ENCODE measurements around the gene UBR4.

The UBR4 gene

GRCh38 chr1:19112891-19113696, 97.0 kb downstream of the UBR4 start:
- no peak for TF ChIP-seq CEBPB (IDR thresholded peaks at IDR 0.05)
- TF ChIP-seq EP300 (IDR thresholded peaks at IDR 0.05; ENCODE audit: borderline replicate concordance), result no peak
- TF ChIP-seq EGR1 (IDR thresholded peaks at IDR 0.05), result no peak
- no peak for TF ChIP-seq TAF1 (IDR thresholded peaks at IDR 0.05; ENCODE audit: low read depth)
- no peak for TF ChIP-seq REST (IDR thresholded peaks at IDR 0.05; ENCODE audit: low read depth)
- no peak for TF ChIP-seq CREB1 (IDR thresholded peaks at IDR 0.05; ENCODE audit: low read depth)
- TF ChIP-seq YY1 (IDR thresholded peaks at IDR 0.05; ENCODE audit: low read depth), result no peak
- TF ChIP-seq ZBTB7A (IDR thresholded peaks at IDR 0.05; ENCODE audit: low read depth), result no peak
- no peak for TF ChIP-seq TEAD4 (IDR thresholded peaks at IDR 0.05)
- no peak for TF ChIP-seq FOXM1 (IDR thresholded peaks at IDR 0.05; ENCODE audit: borderline replicate concordance, low read depth)
- TF ChIP-seq NFIC (IDR thresholded peaks at IDR 0.05), result no peak
- no peak for TF ChIP-seq USF1 (IDR thresholded peaks at IDR 0.05)
- no peak for TF ChIP-seq RAD21 (IDR thresholded peaks at IDR 0.05; ENCODE audit: low read depth)

- TF ChIP-seq TEAD4 (IDR thresholded peaks at IDR 0.05) (no peak), TAF1 (IDR thresholded peaks at IDR 0.05; ENCODE audit: low read depth) (no peak), USF1 (IDR thresholded peaks at IDR 0.05) (no peak)
Observed at GRCh38 chr1:19110257-19110927, 99.7 kb downstream of the UBR4 start.

GRCh38 chr1:19109545-19109944, 100.5 kb downstream of the UBR4 start:
- TF ChIP-seq RAD21 (IDR thresholded peaks at IDR 0.05; ENCODE audit: low read depth) (no peak), CEBPB (IDR thresholded peaks at IDR 0.05) (no peak), TCF12 (IDR thresholded peaks at IDR 0.05; ENCODE audit: low read depth) (no peak), TEAD4 (IDR thresholded peaks at IDR 0.05) (no peak), REST (IDR thresholded peaks at IDR 0.05; ENCODE audit: low read depth) (no peak), EGR1 (IDR thresholded peaks at IDR 0.05) (no peak), CREB1 (IDR thresholded peaks at IDR 0.05; ENCODE audit: low read depth) (no peak), YY1 (IDR thresholded peaks at IDR 0.05; ENCODE audit: low read depth) (no peak)

GRCh38 chr1:19101244-19101643, 108.8 kb downstream of the UBR4 start:
- TF ChIP-seq CEBPB (IDR thresholded peaks at IDR 0.05) (no peak), ZBTB7A (IDR thresholded peaks at IDR 0.05; ENCODE audit: low read depth) (no peak), RAD21 (IDR thresholded peaks at IDR 0.05; ENCODE audit: low read depth) (no peak), TEAD4 (IDR thresholded peaks at IDR 0.05) (no peak), FOXM1 (IDR thresholded peaks at IDR 0.05; ENCODE audit: borderline replicate concordance, low read depth) (no peak), TCF12 (IDR thresholded peaks at IDR 0.05; ENCODE audit: low read depth) (no peak)

GRCh38 chr1:19100028-19100427, 110.0 kb downstream of the UBR4 start:
- TF ChIP-seq MAX (IDR thresholded peaks at IDR 0.05) (no peak), REST (IDR thresholded peaks at IDR 0.05; ENCODE audit: low read depth) (no peak)
